Kidney (tissue), 14 donors: ENCODE results near the gene ZNF316. TPM values are rescaled to one million over a fixed set of nuclear protein-coding genes. Genes with fewer than 3 reads are reported as not detected.

Source experiments
- DNase-seq, 5 donors: peaks; one replicate each; pipeline ENCODE4 v3.0.0-alpha.2; 2013 to 2020
- FAIRE-seq: peaks from 2 replicates; lab custom pipeline; 2012; peaks lifted over from hg19 to GRCh38; lab: Jason Lieb, UNC
- H3K27ac ChIP-seq, 2 donors: one replicate each; pipeline ENCODE4 v1.7.0; 2013; ENCODE audit warnings: low read depth in 2 of 2, low read length in 2 of 2, inconsistent platforms in 1 of 2
- H3K27me3 ChIP-seq: one replicate; pipeline ENCODE4 v1.7.1; 2013; ENCODE audit warnings: low read length, inconsistent platforms; ENCODE audit not compliant: control insufficient read depth, insufficient read depth
- H3K36me3 ChIP-seq, 3 donors: one replicate each; pipeline versions ENCODE4 v1.7.0 to v1.7.1; 2013; ENCODE audit warnings: low read length in 3 of 3, control low read depth in 1 of 3, inconsistent platforms in 1 of 3; ENCODE audit not compliant: insufficient read depth in 3 of 3, control insufficient read depth in 2 of 3
- H3K4me1 ChIP-seq, 3 donors: one replicate each; pipeline versions ENCODE4 v1.7.0 to v1.7.1; 2013; ENCODE audit warnings: low read length in 3 of 3, inconsistent platforms in 1 of 3, low read depth in 1 of 3; ENCODE audit not compliant: control insufficient read depth in 2 of 3, insufficient read depth in 2 of 3
- H3K4me3 ChIP-seq, 3 donors: one replicate each; pipeline versions ENCODE4 v1.7.0 to v1.8.1; 2013; ENCODE audit warnings: low read length in 3 of 3, control low read depth in 1 of 3, inconsistent platforms in 1 of 3
- H3K9ac ChIP-seq, 3 donors: one replicate each; pipeline versions ENCODE4 v1.7.0 to v1.7.1; 2013; ENCODE audit warnings: low read length in 3 of 3, control low read depth in 1 of 3, inconsistent platforms in 1 of 3
- H3K9me3 ChIP-seq, 3 donors: one replicate each; pipeline versions ENCODE4 v1.7.0 to v1.7.1; 2013; ENCODE audit warnings: low read length in 3 of 3, control low read depth in 1 of 3, inconsistent platforms in 1 of 3; ENCODE audit not compliant: control insufficient read depth in 2 of 3, insufficient read depth in 1 of 3
- CTCF ChIP-seq: IDR thresholded peaks from 3 replicates; pipeline ENCODE4 v1.5.1; 2012; ENCODE audit warnings: mild to moderate bottlenecking, moderate library complexity, borderline replicate concordance; ENCODE audit not compliant: insufficient read depth; ENCODE audit errors: extremely low read depth
- intact Hi-C: fragments of 100-400 bp; cut with DNase I; formaldehyde crosslinking; loops from one replicate; pipeline ENCODE4 v1.11.1; 2022
- polyA plus RNA-seq: library from polyadenylated mRNA; stranded (reverse); fragments of 350-450 nt; fragmentation: Illumina TruSeq; extraction: RNeasy Lipid Tissue Mini Kit (QIAGEN cat#74804); gene quantifications from one replicate; pipeline ENCODE4 v1.2.3, GENCODE V29; 2014; ENCODE audit warnings: low read depth, low replicate concordance; ENCODE audit not compliant: insufficient read depth
- total RNA-seq: library from RNA; stranded (reverse); fragmentation: NEBNext Ultra II Directional; extraction: Animal tissue kit (Norgen Biotek cat#: 25700); gene quantifications from one replicate; pipeline ENCODE4 v1.2.1, GENCODE V29; 2021
- donor health status: control.
- donor health status: control.
- donor health status: control.
- donor health status: control.
- donor health status: control.
- donor health status: DM: yes; HTN: yes; CAD: no.
- donor health status: Normal renal cell carcinoma (clear cell type).

The ZNF316 gene
- total and polyA plus RNA-seq, 2 donors from 2014 or later = 7.2 to 31.7 TPM

DNA sequence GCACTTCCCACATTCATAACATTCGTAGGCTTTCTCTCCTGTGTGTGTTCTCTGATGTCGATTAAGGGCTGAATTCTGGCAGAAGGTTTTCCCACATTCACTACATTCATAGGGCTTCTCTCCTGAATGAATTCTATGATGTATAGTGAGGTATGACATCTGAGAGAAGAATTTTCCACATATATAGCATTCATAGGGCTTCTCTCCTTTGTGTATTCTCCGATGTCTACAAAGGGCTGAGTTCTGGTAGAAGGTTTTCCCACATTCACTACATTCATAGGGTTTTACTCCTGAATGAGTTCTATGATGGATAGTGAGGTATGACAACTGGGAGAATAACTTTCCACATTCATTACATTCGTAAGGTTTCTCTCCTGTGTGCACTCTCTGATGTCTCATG is 54.0 kb downstream of the ZNF316 start:
- FAIRE-seq = no peak
- TF ChIP-seq CTCF = no peak
- Histone ChIP-seq H3K27ac (no peak overlapping the region), H3K36me3 (peaks cover 58 to 92% (median 75%) of the 10 kb centered on the region in 3 donors), H3K27me3 (no peaks in the 10 kb centered on the region), H3K4me1 (no peaks in the 10 kb centered on the region), H3K9me3 (peaks cover 44 to 97% (median 69%) of the 10 kb centered on the region in 3 donors), H3K9ac (no peak overlapping the region), H3K4me3 (peak overlapping the region in 2 of 3 donors; percentile 1 to 26)
- intact Hi-C loops = no loop called here
- no peak for DNase-seq

GRCh38 chr7:6691609-6692106 is 54.5 kb downstream of the ZNF316 start:
- DNase-seq (peak in 1 of 5 donors; percentile 6), FAIRE-seq (no peak)
- Histone ChIP-seq H3K4me3 (peak overlapping the region in 2 of 3 donors; percentile 1 to 16), H3K27me3 (no peaks in the 10 kb centered on the region), H3K4me1 (no peaks in the 10 kb centered on the region), H3K27ac (no peak overlapping the region), H3K9me3 (peaks cover 44 to 99% (median 73%) of the 10 kb centered on the region in 3 donors), H3K9ac (no peak overlapping the region), H3K36me3 (peaks cover 60 to 97% (median 79%) of the 10 kb centered on the region in 3 donors)
- no peak for TF ChIP-seq CTCF
- intact Hi-C loops = no loop called here

- peaks cover 7 to 38% (median 11%) of the 10 kb centered on the region in 3 donors for H3K9me3 ChIP-seq
- no peak for TF ChIP-seq CTCF
- no peak overlapping the region for H3K9ac ChIP-seq
- intact Hi-C loops = no loop called here
- no peak overlapping the region for H3K27ac ChIP-seq
- no peak for DNase-seq
- H3K36me3 ChIP-seq = peaks cover 37 to 65% (median 60%) of the 10 kb centered on the region in 3 donors
- peaks cover 0 to 12% (median 6%) of the 10 kb centered on the region in 3 donors for H3K4me1 ChIP-seq
- no peak overlapping the region for H3K4me3 ChIP-seq
- FAIRE-seq = no peak
- H3K27me3 ChIP-seq = no peaks in the 10 kb centered on the region
Measured at GRCh38 chr7:6700793-6701192, 63.7 kb downstream of the ZNF316 start.
